Measurements from ENCODE around the gene LRG1. TPM values are rescaled to one million over a fixed set of nuclear protein-coding genes. Genes with fewer than 3 reads are reported as not detected.
"Not testable (repeated sequence)": the region's sequence is repeated elsewhere in the genome, so short reads cannot be mapped to it uniquely, and the experiment has no call there.

LRG1 gene
- total and polyA plus RNA-seq, 8 donors, result 2.1 to 23.3 (median 7.6) TPM; not detected in 1

DNA sequence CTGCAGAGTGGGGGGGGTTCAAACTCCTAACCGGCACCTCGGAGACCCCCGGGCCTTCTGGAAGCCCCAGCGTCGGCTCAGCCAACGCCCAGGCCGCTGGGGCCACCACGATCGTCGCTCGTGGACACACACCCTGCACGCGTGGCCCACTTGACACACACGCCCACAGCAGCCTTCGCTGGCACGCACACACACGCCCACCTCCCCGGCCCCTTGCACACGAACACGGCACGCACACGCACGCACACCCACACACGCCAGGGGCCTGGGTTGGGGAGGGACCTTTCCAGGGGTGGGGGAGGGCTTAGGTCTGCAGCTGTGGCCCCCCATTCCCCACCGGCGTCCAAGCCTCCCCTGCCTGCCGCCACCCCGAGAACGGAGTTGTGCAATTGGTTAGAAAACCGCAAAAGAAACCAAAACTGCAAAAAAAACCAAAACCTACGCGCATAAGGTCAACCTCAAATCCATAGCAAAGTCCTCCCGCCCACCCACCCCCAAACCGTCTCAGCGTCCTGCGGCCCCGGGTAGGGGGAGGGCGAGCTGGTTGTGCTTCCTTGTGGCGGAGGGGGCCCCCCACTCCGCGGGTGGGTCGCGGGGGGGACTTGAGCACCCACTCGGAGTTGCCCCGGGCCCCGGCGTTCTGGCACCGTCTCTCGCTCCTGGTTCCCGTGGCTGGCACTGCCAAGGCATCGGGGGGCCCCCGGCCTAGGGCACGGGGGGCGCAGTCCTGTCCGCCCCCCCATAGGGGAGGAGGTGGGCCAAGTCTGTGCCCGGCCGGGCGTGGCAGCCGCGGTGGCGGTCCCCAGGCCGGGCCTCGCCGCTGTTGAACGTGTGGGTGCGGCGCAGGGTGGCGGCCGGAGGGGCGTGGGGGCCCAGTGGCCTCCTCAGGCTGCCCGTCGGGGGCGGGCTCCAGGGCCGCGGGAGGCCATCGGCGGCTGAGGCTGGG is 3.3 kb upstream of the LRG1 start:
- Histone ChIP-seq H3K36me3 (peaks cover 0 to 4% (median 0%) of the 10 kb centered on the region in 4 donors), H3K4me1 (peaks cover 3 to 20% (median 15%) of the 10 kb centered on the region in 4 donors), H3K9me3 (peaks cover 0 to 6% (median 0%) of the 10 kb centered on the region in 4 donors), H3K27me3 (peaks cover 0 to 19% (median 3%) of the 10 kb centered on the region in 3 donors), H3K27ac (peak overlapping the region in 2 of 5 donors; percentile 89 to 90), H3K4me3 (peak overlapping the region in 2 of 4 donors; percentile 20 to 24)
- TF ChIP-seq, protein P1, sequence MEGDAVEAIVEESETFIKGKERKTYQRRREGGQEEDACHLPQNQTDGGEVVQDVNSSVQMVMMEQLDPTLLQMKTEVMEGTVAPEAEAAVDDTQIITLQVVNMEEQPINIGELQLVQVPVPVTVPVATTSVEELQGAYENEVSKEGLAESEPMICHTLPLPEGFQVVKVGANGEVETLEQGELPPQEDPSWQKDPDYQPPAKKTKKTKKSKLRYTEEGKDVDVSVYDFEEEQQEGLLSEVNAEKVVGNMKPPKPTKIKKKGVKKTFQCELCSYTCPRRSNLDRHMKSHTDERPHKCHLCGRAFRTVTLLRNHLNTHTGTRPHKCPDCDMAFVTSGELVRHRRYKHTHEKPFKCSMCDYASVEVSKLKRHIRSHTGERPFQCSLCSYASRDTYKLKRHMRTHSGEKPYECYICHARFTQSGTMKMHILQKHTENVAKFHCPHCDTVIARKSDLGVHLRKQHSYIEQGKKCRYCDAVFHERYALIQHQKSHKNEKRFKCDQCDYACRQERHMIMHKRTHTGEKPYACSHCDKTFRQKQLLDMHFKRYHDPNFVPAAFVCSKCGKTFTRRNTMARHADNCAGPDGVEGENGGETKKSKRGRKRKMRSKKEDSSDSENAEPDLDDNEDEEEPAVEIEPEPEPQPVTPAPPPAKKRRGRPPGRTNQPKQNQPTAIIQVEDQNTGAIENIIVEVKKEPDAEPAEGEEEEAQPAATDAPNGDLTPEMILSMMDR (IDR thresholded peaks at IDR 0.05), result no peak
- no peak for TF ChIP-seq POLR2A (IDR thresholded peaks at IDR 0.05)
- TF ChIP-seq POLR2AphosphoS5 (IDR thresholded peaks at IDR 0.05), result no peak
- TF ChIP-seq EP300 (IDR thresholded peaks at IDR 0.05), result no peak
- no peak for DNase-seq
- intact Hi-C loops (cut with DNase I; ENCODE audit: low total_unique reads), result no loop called here
- WGBS, 5 donors, result 78 to 84% (median 80%) methylated on average over 21 to 77 of the region's 77 CpGs

- peak overlapping the region in 2 of 5 donors; percentile 89 to 90 for H3K27ac ChIP-seq
- WGBS, 5 donors, result 87 to 93% (median 92%) methylated on average over 12 of the region's 12 CpGs
- DNase-seq; H3K9me3 ChIP-seq; H3K36me3 ChIP-seq; H3K4me3 ChIP-seq; intact Hi-C loops (cut with DNase I; ENCODE audit: low total_unique reads): not testable (repeated sequence)
- peaks cover 12 to 30% (median 27%) of the 10 kb centered on the region in 4 donors for H3K4me1 ChIP-seq
- H3K27me3 ChIP-seq, result peaks cover 0 to 23% (median 3%) of the 10 kb centered on the region in 3 donors
Measured at GRCh38 chr19:4541806-4542145, 1.9 kb upstream of the LRG1 start.

DNA sequence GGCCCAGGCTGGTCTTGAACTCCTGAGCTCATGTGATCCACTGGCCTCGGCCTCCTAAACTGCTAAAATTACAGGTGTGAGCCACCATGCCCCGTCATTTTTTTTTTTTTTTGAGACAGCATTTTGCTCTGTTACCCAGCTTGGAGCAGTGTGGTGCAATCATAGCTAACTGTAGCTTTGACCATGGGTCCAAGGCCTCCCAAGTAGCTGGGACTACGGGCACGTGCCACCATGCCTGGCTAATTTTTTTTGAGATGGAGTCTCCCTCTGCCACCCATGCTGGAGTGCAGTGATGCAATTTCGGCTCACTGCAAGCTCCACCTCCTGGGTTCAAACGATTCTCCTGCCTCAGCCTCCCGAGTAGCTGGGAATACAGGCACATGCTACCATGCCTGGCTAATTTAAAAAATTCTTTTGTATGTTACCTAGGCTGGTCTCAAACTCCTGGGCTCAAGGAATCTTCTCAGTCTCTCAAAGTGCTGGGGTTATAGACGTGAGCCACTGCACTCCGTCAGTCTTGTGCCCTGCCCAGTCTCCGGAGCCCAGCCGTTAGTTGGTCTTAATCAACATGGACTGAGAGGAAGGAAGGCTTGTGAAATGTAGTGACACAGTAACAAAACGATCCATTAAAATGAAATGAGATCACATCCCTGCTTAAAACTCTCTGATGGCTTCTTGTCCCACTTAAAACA is 1.4 kb upstream of the LRG1 start:
- Histone ChIP-seq H3K9me3 (peaks cover 0 to 6% (median 0%) of the 10 kb centered on the region in 4 donors), H3K4me3 (peak overlapping the region in 1 of 4 donors; percentile 13), H3K36me3 (no peaks in the 10 kb centered on the region), H3K4me1 (peaks cover 12 to 35% (median 32%) of the 10 kb centered on the region in 4 donors), H3K27ac (peak overlapping the region in 2 of 5 donors; percentile 89 to 90), H3K27me3 (peaks cover 0 to 28% (median 3%) of the 10 kb centered on the region in 3 donors)
- no peak for TF ChIP-seq EP300 (IDR thresholded peaks at IDR 0.05)
- TF ChIP-seq POLR2AphosphoS5 (IDR thresholded peaks at IDR 0.05), result no peak
- TF ChIP-seq, protein P1 (IDR thresholded peaks at IDR 0.05), result no peak
- no peak for TF ChIP-seq POLR2A (IDR thresholded peaks at IDR 0.05)
- 74 to 86% (median 82%) methylated on average over 12 of the region's 12 CpGs for WGBS, 5 donors
- no peak for DNase-seq
- intact Hi-C loops (cut with DNase I; ENCODE audit: low total_unique reads), result no loop called here

DNA sequence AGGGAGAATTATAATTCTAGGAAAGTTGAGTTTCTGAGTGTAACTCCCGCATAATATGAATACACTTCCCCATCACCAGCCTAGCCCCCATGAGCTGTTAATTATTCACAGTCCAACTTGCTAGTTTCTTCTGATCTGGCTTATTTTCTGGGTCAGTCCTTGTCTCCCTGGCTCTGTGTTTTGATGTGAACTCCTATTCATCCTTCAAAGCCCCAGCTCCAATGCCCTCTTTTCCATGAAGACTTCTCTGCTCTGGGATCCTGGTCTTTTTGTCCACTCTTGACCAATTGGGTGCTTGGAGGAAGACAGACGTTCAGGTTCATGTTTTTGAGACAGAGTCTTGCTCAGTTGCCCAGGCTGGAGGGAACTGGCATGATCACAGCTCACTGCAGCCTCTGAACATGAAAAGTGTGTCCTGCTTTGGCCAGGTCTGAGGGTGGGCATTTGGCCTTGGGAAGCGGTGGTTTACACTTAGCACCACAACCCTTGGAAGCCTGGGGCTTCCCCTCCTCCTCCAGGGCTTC is 605 bp downstream of the LRG1 start:
- H3K4me1 ChIP-seq, result peaks cover 12 to 56% (median 53%) of the 10 kb centered on the region in 4 donors
- H3K4me3 ChIP-seq, result peak overlapping the region; percentile 25 to 50 (median 30)
- intact Hi-C loops (cut with DNase I; ENCODE audit: low total_unique reads), result no loop called here
- TF ChIP-seq, protein P1 (IDR thresholded peaks at IDR 0.05), result no peak
- TF ChIP-seq POLR2AphosphoS5 (IDR thresholded peaks at IDR 0.05) (no peak), POLR2A (IDR thresholded peaks at IDR 0.05) (no peak), EP300 (IDR thresholded peaks at IDR 0.05) (no peak)
- peak overlapping the region; percentile 59 to 90 (median 75) for H3K27ac ChIP-seq
- DNase-seq, result no peak
- peaks cover 0 to 6% (median 0%) of the 10 kb centered on the region in 4 donors for H3K9me3 ChIP-seq
- WGBS, 5 donors, result 60 to 78% (median 64%) methylated on average over 3 of the region's 3 CpGs
- H3K36me3 ChIP-seq, result no peaks in the 10 kb centered on the region
- H3K27me3 ChIP-seq, result peaks cover 0 to 46% (median 12%) of the 10 kb centered on the region in 3 donors
